ENCODE data around the gene RNF169. TPM values are rescaled to one million over a fixed set of nuclear protein-coding genes. Genes with fewer than 3 reads are reported as not detected.

The RNF169 gene
- total RNA-seq, 1 experiment from 2014 or later = 28.0 TPM

- Mint-ChIP-seq H3K4me3 (ENCODE audit: unreplicated experiment) (no peak overlapping the region), H3K9me3 (ENCODE audit: unreplicated experiment) (peaks cover 18% of the 10 kb centered on the region), H3K4me1 (ENCODE audit: low read depth, unreplicated experiment) (no peaks in the 10 kb centered on the region), H3K27me3 (ENCODE audit: insufficient read depth, unreplicated experiment) (no peaks in the 10 kb centered on the region), H3K27ac (ENCODE audit: unreplicated experiment) (no peak overlapping the region), H3K36me3 (ENCODE audit: insufficient read depth, unreplicated experiment) (peaks cover 70% of the 10 kb centered on the region)
- Histone ChIP-seq H3K4me3 (ENCODE audit: low read depth, low read length) (no peak overlapping the region), H3K36me3 (ENCODE audit: control insufficient read depth, insufficient read depth, low read length) (peaks cover 3% of the 10 kb centered on the region; the same call in 1 of the 2 replicates), H3K9me3 (peaks cover 28% of the 10 kb centered on the region), H3K27me3 (replicated peaks; ENCODE audit: control insufficient read depth, insufficient read depth, low read length) (no peaks in the 10 kb centered on the region), H3K4me1 (no peaks in the 10 kb centered on the region)
- no peak for DNase-seq
- CTCF ChIA-PET = no interaction called here
- no TSS peak for BruUV-seq (replicated peaks)
- intact Hi-C loops (cut with micrococcal nuclease; ENCODE audit: unreplicated experiment) = no loop called here
- POLR2A ChIA-PET = no interaction called here
- TF ChIP-seq, protein P1, sequence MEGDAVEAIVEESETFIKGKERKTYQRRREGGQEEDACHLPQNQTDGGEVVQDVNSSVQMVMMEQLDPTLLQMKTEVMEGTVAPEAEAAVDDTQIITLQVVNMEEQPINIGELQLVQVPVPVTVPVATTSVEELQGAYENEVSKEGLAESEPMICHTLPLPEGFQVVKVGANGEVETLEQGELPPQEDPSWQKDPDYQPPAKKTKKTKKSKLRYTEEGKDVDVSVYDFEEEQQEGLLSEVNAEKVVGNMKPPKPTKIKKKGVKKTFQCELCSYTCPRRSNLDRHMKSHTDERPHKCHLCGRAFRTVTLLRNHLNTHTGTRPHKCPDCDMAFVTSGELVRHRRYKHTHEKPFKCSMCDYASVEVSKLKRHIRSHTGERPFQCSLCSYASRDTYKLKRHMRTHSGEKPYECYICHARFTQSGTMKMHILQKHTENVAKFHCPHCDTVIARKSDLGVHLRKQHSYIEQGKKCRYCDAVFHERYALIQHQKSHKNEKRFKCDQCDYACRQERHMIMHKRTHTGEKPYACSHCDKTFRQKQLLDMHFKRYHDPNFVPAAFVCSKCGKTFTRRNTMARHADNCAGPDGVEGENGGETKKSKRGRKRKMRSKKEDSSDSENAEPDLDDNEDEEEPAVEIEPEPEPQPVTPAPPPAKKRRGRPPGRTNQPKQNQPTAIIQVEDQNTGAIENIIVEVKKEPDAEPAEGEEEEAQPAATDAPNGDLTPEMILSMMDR (IDR thresholded peaks at IDR 0.05; ENCODE audit: insufficient read depth in 1 of 2, low read depth in 1 of 2, low read length in 1 of 2, severe bottlenecking in 1 of 2, unreplicated experiment in 1 of 2) = no peak
These were observed 112.1 kb downstream of the RNF169 start for GRCh38 chr11:74860743-74861142.

DNA sequence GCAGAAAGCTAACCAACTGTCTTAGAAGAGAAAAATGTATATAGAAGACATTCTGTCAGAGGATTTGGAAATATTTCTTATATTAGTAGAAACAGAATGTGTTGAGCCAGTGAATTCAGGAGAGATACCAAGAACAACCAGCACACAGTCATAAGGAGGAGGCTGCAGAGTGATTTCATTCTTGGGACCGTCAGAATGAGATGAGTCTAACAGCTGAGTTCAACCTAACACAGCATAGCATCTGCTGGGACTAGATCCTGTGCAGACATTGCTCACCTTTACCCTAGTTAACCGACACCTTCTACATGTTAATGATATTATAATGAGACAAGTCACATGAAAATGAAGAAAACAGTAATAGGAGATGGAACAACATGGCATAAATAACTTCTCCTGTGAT lies 114.8 kb downstream of the RNF169 start:
- no peak overlapping the region for H3K4me3 Mint-ChIP-seq (ENCODE audit: unreplicated experiment)
- DNase-seq = no peak
- peaks cover 48% of the 10 kb centered on the region for H3K9me3 ChIP-seq
- no peak overlapping the region for H3K4me3 ChIP-seq (ENCODE audit: low read depth, low read length)
- H3K4me1 ChIP-seq = no peaks in the 10 kb centered on the region
- ChIA-PET CTCF (no interaction called here), POLR2A (no interaction called here)
- no peaks in the 10 kb centered on the region for H3K27me3 Mint-ChIP-seq (ENCODE audit: insufficient read depth, unreplicated experiment)
- BruUV-seq (replicated peaks) = no TSS peak
- intact Hi-C loops (cut with micrococcal nuclease; ENCODE audit: unreplicated experiment) = no loop called here
- TF ChIP-seq, protein P1 (IDR thresholded peaks at IDR 0.05; ENCODE audit: insufficient read depth in 1 of 2, low read depth in 1 of 2, low read length in 1 of 2, severe bottlenecking in 1 of 2, unreplicated experiment in 1 of 2) = no peak
- peaks cover 43% of the 10 kb centered on the region for H3K9me3 Mint-ChIP-seq (ENCODE audit: unreplicated experiment)
- peaks cover 72% of the 10 kb centered on the region for H3K36me3 Mint-ChIP-seq (ENCODE audit: insufficient read depth, unreplicated experiment)
- H3K27me3 ChIP-seq (replicated peaks; ENCODE audit: control insufficient read depth, insufficient read depth, low read length) = no peaks in the 10 kb centered on the region
- no peak overlapping the region for H3K27ac Mint-ChIP-seq (ENCODE audit: unreplicated experiment)
- H3K4me1 Mint-ChIP-seq (ENCODE audit: low read depth, unreplicated experiment) = no peaks in the 10 kb centered on the region
- H3K36me3 ChIP-seq (ENCODE audit: control insufficient read depth, insufficient read depth, low read length) = peaks cover 3% of the 10 kb centered on the region; the same call in 1 of the 2 replicates

- no TSS peak for BruUV-seq (replicated peaks)
- peaks cover 62% of the 10 kb centered on the region for H3K36me3 Mint-ChIP-seq (ENCODE audit: insufficient read depth, unreplicated experiment)
- no peak overlapping the region for H3K4me3 Mint-ChIP-seq (ENCODE audit: unreplicated experiment)
- Histone ChIP-seq H3K36me3 (ENCODE audit: control insufficient read depth, insufficient read depth, low read length) (peaks cover 5% of the 10 kb centered on the region), H3K27me3 (replicated peaks; ENCODE audit: control insufficient read depth, insufficient read depth, low read length) (no peaks in the 10 kb centered on the region), H3K4me1 (no peaks in the 10 kb centered on the region), H3K9me3 (peaks cover 60% of the 10 kb centered on the region), H3K4me3 (ENCODE audit: low read depth, low read length) (no peak overlapping the region)
- H3K9me3 Mint-ChIP-seq (ENCODE audit: unreplicated experiment) = peaks cover 64% of the 10 kb centered on the region
- no peaks in the 10 kb centered on the region for H3K4me1 Mint-ChIP-seq (ENCODE audit: low read depth, unreplicated experiment)
- ChIA-PET POLR2A (no interaction called here), CTCF (interaction anchor here (0.8 kb wide), 1 partner anchor 164 kb away, joined by 3 read pairs; no protein-coding TSS in a partner anchor)
- TF ChIP-seq, protein P1 (IDR thresholded peaks at IDR 0.05; ENCODE audit: insufficient read depth in 1 of 2, low read depth in 1 of 2, low read length in 1 of 2, severe bottlenecking in 1 of 2, unreplicated experiment in 1 of 2) = no peak
- H3K27ac Mint-ChIP-seq (ENCODE audit: unreplicated experiment) = no peak overlapping the region
- intact Hi-C loops (cut with micrococcal nuclease; ENCODE audit: unreplicated experiment) = no loop called here
- DNase-seq = no peak
- no peaks in the 10 kb centered on the region for H3K27me3 Mint-ChIP-seq (ENCODE audit: insufficient read depth, unreplicated experiment)
These were observed 117.9 kb downstream of the RNF169 start for GRCh38 chr11:74866557-74866956.
